CD4-positive, alpha-beta T cell treated with Interleukin-12 subunit alpha and Interleukin-12 subunit beta, for 1 hour (primary cell): ENCODE results near the gene RABIF.
"Not testable (repeated sequence)": the region's sequence is repeated elsewhere in the genome, so short reads cannot be mapped to it uniquely, and the experiment has no call there.

ENCODE experiments used
- DNase-seq: peaks from one replicate; pipeline ENCODE4 v3.0.0-alpha.2; 2020

The RABIF gene

DNA sequence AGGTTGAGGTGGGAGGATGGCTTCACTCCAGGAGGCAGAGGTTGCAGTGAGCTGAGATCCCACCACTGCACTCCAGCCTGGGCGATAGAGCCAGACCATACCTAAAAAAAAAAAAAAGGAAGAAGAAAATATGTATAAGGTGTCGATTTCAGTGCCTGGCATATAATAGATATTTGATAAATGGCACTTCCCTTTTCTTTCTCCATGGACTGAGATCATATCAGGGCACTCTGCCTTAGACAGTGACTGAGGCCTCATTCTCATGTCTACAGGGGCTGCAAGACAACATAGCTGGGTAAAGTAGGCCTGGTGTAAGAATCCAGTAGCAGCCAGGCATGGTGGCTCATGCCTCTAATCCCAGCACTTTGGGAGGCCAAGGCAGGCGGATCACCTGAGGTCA lies 57.0 kb downstream of the RABIF start:
- no peak for DNase-seq

DNA sequence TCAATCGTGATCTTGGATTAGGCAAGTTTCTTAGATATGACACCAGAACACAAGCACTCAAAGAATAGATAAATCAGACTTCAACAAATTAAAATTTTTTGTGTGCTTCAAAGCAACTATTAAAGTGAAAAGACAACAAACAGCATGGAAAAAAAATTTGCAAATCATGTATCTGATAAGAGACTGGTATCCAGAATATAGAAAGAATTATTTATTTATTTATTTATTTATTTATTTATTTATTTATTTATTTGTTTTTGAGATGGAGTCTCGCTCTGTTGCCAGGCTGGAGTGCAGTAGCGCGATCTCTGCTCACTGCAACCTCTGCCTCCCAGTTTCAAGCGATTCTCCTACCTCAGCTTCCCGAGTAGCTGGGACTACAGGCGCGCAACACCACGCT lies 59.7 kb downstream of the RABIF start:
- not testable (repeated sequence) for DNase-seq
